A673 (cell line): ENCODE data around the gene ATG4B.

Experiments used
- EZH2 ChIP-seq: fragments of 200-600 bp; sonication (generic); IDR thresholded peaks from 2 replicates; pipeline ENCODE4 v1.6.1; 2017; ENCODE audit warnings: borderline replicate concordance, low read depth, mild to moderate bottlenecking, mixed read lengths, antibody characterized with exemption, low read length; ENCODE audit not compliant: poor library complexity, severe bottlenecking
- TF ChIP-seq, protein P1 (sequence below): fragments of 300-800, 200-600 bp; sonication (generic); conservative IDR thresholded peaks from 2 replicates; pipeline ENCODE4 v1.5.1; 2017; ENCODE audit warnings: low read depth, mild to moderate bottlenecking, antibody characterized with exemption, low read length, moderate library complexity, mixed read lengths

DNA sequence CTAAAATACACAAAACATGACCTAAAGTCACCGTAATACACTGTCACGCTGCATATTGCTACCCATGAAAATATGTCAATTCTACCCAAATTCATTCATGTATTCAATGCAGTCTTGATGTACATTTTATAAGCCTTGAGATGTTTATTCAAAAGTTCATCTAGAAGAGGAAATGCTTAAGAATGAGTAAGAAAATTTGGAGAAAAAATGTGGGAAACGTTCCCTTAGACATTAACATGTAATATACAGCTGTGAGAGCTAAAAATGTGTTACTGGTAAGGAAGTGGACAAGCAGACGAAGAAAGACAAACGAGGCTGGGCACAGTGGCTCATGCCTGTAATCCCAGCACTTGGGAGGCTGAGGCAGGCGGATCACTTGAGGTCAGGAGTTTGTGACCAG, 37.9 kb upstream of the ATG4B start:
- TF ChIP-seq, protein P1, sequence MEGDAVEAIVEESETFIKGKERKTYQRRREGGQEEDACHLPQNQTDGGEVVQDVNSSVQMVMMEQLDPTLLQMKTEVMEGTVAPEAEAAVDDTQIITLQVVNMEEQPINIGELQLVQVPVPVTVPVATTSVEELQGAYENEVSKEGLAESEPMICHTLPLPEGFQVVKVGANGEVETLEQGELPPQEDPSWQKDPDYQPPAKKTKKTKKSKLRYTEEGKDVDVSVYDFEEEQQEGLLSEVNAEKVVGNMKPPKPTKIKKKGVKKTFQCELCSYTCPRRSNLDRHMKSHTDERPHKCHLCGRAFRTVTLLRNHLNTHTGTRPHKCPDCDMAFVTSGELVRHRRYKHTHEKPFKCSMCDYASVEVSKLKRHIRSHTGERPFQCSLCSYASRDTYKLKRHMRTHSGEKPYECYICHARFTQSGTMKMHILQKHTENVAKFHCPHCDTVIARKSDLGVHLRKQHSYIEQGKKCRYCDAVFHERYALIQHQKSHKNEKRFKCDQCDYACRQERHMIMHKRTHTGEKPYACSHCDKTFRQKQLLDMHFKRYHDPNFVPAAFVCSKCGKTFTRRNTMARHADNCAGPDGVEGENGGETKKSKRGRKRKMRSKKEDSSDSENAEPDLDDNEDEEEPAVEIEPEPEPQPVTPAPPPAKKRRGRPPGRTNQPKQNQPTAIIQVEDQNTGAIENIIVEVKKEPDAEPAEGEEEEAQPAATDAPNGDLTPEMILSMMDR, result no peak
- TF ChIP-seq EZH2, result no peak
